ENCODE measurements around the gene RUVBL2.
A peak's percentile ranks its signal among the peaks of the same experiment; 100 is the strongest.
"Not testable (repeated sequence)": the region's sequence is repeated elsewhere in the genome, so short reads cannot be mapped to it uniquely, and the experiment has no call there.

RUVBL2 gene

DNA sequence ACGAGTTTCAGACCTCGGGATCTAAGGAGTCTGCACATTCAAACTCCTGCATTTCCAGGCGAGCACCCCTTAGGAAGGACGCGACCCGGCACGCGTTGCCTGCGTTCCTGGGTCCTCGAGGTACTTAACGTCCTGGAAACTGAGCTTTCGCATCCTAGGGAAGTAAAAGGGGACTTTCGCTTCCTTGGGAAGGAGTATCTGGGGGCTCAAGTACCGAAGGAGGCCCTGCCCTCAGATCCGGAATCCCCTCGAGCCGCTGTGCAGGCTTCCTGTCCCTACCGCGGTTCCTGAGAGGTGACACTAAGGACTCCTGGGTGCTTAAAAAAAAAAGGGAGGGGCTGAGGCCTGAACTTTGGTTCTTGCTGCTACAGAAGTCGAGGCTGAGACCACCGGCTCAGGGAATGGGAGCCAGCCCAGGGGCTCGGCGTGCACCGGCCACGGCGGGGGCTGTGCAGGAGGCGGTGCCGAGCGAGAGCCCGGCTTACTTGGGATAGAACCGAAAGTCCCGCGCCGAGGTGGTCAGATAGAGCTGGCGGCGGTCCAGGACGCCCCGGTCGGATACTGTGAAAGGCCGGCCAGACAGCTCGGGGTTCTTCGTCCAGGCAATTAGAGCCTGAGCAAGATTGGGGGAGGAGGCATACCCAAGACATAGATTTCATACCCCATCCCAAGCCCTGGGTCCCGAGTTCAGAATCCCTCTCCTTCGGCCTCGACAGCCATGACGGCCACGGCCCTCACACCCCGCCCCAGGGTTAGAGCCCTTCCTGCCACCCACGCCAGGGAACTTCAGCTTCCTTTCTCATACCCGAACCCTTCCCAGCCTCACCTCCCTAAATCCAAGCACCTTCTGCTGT is 24.9 kb downstream of the RUVBL2 start:
- DNase-seq (ENCODE audit: low spot score): not testable (repeated sequence)

DNA sequence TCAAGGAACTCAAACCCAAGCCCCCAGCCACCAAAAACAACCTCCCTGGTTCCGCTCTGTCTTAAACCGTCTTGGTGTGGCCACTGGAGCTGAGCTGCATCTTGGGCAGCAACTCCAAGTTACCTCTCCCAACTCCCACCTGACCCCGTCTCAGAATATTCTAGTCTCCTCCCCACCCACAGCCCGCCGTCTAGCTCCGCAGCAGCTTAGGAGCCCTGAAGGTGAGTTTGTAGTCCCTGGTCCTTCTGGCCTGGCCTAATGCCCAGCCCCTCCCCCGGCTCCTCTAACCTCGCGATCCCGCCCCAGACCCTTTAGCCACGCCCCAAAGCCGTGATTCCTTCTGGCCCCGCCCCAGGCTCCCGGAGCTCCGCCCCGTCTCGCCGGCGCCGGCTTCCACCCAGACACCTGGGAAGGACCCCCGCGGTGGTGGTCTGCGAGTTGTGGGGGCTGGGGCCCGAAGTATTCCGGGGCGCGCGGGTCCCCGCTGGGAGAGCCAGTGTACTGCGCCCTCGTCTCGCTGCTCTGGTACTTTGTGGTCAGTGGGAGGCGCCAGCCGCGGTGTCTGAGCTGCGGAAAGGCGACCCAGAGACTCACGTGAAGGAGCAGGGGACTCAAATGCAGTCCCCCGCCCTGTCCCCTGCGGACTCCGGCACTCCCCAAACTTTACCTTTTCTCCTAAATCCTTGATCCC is 25.7 kb downstream of the RUVBL2 start:
- DNase-seq (ENCODE audit: low spot score): peak; percentile 79

DNA sequence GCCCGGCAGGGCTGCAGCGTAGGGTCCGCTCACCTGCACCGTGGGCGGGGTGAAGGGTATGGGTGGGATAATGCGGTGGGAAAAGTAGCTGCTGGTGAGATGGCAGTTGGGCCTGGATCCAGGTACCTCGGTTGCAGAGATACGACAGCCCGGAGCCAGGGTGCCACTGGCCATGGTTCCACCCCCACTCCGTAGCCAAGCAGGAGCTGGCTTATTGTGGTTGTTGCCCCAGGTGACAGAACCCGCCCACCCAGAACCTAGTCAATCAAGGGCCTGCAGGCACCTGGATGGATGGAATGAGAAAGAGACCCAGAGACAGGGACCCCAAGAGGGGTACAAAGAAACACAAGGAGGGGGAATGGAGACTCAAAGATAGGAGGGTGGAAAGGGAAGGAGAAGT is 26.7 kb downstream of the RUVBL2 start:
- DNase-seq (ENCODE audit: low spot score): peak; percentile 47

DNA sequence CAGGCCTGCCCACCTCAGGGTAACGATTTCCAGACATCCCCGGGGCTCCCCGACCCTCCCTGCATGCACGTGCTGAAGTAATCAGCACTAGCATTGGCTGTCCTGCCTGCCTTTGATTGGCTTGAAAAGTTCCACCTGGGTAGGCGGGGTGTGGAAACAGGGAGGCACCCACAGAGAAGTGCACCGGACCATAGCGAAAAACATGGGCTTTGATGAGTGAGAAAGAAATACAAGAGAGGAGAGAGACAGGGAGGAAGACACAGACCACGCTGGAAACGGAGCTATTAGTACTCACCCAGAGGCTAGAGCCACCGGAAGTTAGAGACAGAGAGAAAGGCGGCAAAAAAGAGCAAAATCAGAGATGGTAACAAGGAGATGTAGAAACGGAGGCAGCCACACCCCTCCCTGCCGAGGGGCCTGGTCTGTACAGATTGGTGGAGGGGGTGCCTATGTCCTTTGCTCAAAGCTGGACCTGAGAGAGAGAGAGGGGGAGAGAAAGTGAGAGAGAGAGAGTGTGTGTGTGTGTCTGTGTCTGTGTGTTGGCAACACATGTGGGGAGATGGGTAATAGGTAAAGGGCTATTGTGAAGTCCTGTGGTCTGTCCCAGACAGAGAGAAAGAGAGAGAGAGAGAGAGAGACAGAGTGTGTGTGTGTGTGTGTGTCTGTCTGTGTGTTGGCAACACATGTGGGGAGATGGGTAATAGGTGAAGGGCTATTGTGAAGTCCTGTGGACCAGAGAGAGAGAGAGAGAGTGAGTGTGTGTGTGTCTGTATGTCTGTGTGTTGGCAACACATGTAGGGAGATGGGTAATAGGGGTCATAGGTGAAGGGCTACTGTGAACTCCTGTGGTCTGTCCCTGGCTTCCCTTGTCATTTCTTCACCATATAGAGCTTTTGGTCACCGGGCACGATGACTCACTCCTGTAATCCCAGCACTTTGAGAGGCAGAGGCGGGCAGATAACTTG is 27.5 kb downstream of the RUVBL2 start:
- DNase-seq (ENCODE audit: low spot score): peak; percentile 74

DNA sequence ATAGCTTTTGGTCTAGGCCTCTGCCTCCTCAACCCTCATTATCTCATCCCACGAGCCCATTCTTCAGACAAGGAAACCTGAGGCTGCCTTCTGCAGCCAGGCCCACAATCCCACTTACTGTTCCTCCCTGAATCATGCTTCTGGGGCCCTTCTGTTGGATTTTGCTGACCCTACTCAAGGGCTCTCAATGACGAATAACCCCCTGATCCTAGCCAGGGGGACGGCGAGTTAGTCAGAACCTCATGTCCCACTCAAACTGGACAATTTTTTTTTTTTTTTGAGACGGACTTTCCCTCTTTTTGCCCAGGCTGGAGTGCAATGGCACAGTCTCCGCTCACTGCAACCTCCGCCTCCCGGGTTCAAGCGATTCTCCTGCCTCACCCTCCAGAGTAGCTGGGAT is 28.4 kb downstream of the RUVBL2 start:
- DNase-seq (ENCODE audit: low spot score): no peak

DNA sequence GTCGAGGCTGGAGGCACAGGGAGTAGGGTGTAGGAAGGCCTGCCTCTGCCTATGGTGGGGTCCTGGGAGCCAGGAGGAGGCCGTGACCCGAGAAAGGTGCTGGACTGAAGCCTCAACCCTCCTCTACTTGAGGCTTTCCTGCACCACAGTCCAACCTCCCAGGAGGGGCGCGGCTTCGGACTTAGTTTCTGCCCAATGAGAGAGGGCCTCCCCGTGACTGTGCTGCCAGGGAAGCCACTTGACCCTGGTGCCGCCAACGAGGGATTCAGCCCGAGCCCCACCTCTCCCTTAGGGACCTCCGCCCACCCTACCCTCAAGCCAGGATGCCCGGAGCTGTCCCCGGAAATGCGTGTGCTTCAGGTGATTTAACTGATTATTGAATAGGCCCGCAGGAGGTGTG is 30.5 kb downstream of the RUVBL2 start, which contains the start of gene CGB3:
Gene CGB3, minus strand, starts transcription at position 101 of the 400 bp plus-strand sequence. CDS start 362 bp downstream, outside the sequence.
- not testable (repeated sequence) for DNase-seq (ENCODE audit: low spot score)

DNA sequence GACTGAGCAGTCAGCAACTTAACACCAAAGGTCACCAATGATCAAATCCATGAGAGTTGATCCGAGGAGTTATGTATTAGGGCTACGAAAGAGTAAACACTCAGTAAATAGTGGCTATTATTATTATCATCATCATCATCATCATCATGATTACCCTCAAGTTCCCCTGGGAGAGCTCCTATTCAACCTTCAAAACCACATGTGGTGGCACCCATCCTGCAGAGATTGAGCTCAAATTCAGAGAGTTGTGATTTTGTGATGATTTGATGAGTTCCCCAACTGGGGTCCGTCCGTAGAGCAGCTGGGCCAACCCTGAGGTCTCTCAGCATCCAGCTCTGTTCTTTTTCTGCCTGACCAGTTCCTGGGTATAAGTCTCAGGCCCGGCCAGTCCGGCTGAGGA is 31.4 kb downstream of the RUVBL2 start:
- not testable (repeated sequence) for DNase-seq (ENCODE audit: low spot score)

DNA sequence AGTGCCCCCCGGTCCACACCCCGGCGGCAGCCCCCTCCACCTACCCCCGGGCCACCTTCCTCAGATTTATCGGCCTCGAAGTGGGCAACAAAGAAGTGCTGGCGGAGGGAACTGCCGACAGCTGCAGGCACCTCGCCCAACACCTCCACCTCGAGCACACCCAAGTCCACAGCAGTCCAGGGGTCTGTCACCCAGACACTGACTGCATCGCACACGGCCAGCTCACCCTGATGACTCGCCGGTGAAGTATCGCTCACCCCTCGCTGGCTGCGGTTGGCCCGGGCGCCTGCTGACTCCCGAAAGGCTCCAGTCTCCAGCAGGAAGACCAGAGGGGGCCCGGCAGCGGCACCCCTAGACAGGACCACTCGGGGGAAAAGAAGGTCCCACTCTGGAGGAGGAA is 31.9 kb downstream of the RUVBL2 start:
- not testable (repeated sequence) for DNase-seq (ENCODE audit: low spot score)

DNA sequence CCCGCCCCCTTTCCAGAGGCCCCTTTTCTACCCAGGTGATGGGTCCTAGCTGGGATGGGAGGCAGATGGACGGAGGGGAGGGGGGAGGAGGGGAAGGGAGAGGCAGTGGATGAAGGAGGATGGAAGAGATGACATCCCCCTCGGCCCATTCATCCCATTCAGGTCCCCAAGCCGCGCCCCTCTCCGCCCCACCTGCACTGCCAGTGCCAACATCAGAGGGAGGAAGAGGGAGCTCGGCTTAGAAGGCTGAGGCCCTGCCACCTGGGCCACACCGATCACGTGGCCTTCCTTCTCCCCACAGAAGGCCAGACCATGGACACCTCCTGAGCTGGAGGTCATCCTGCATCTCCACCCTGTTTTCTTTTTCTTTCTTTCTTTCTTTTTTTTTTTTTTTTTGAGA is 35.0 kb downstream of the RUVBL2 start:
- not testable (repeated sequence) for DNase-seq (ENCODE audit: low spot score)

DNA sequence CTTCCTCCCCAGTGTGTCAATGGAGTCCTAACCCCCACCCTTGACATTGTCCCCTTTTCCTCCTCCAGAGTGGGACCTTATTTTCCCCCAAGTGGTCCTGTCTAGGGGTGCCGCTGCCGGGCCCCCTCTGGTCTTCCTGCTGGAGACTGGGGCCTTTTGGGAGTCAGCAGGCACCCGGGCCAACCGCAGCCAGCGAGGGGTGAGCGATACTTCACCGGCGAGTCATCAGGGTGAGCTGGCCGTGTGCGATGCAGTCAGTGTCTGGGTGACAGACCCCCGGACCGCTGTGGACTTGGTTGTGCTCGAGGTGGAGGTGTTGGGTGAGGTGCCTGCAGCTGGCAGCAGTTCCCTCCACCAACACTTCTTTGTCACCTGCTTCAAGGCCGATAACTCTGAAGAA is 36.1 kb downstream of the RUVBL2 start:
- DNase-seq (ENCODE audit: low spot score): not testable (repeated sequence)

DNA sequence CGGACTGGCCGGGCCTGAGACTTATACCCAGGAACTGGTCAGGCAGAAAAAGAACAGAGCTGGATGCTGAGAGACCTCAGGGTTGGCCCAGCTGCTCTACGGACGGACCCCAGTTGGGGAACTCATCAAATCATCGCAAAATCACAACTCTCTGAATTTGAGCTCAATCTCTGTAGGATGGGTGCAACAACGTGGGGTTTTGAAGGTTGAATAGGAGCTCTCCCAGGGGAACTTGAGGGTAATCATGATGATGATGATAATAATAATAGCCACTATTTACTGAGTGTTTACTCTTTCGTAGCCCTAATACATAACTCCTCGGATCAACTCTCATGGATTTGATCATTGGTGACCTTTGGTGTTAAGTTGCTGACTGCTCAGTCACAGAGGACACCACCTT is 36.6 kb downstream of the RUVBL2 start:
- DNase-seq (ENCODE audit: low spot score): not testable (repeated sequence)

DNA sequence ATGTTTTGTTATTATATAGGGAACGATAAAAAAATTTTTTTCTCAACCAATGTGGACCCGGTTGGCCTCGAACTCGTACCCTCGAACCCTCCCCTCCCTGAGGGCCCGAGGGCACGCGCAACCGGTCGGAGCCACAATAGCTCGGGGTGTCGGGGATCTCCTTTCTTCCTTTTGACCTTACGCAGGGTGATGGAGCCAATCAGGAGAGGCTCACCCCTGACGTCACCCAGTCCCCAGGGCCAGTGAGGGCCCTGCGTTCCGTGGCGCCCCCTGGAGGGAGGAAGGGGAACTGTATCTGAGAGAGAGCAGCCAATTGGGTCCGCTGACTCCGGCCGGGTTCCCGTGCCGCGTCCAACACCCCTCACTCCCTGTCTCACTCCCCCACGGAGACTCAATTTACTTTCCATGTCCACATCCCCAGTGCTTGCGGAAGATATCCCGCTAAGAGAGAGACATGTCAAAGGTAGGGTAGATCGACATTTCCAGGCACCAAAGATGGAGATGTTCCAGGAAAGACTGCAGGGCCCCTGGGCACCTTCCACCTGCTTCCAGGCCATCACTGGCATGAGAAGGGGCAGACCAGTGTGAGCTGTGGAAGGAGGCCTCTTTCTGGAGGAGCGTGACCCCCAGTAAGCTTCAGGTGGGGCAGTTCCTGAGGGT is 38.1 kb downstream of the RUVBL2 start, which contains the start of gene CGB2:
Gene CGB2, plus strand, starts transcription at position 249 of the 660 bp plus-strand sequence. Its CDS starts 206 bp downstream, at position 455.
- DNase-seq (ENCODE audit: low spot score): peak; percentile 65

DNA sequence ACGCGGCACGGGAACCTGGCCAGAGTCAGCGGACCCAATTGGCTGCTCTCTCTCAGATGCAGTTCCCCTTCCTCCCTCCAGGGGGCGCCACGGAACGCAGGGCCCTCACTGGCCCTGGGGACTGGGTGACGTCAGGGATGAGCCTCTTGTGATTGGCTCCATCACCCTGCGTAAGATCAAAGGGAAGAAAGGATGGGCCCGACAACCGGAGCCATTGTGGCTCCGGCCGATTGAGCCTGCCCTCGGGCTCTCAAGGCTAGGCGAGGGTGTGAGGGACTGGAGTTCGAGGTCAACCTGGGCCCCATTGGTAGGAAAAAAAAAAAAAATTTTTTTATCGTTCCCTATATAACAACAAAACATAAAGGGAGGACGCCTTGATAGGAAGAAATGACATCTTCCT is 43.1 kb downstream of the RUVBL2 start, which contains the start of gene CGB1:
Gene CGB1, minus strand, starts transcription at position 81 of the 400 bp plus-strand sequence. CDS start 184 bp downstream, outside the sequence.
- DNase-seq (ENCODE audit: low spot score): peak; percentile 53

DNA sequence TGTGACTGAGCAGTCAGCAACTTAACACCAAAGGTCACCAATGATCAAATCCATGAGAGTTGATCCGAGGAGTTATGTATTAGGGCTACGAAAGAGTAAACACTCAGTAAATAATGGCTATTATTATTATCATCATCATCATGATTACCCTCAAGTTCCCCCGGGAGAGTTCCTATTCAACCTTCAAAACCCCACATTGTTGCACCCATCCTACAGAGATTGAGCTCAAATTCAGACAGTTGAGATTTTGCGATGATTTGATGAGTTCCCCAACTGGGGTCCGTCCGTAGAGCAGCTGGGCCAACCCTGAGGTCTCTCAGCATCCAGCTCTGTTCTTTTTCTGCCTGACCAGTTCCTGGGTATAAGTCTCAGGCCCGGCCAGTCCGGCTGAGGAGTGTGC is 44.4 kb downstream of the RUVBL2 start:
- DNase-seq (ENCODE audit: low spot score): not testable (repeated sequence)

DNA sequence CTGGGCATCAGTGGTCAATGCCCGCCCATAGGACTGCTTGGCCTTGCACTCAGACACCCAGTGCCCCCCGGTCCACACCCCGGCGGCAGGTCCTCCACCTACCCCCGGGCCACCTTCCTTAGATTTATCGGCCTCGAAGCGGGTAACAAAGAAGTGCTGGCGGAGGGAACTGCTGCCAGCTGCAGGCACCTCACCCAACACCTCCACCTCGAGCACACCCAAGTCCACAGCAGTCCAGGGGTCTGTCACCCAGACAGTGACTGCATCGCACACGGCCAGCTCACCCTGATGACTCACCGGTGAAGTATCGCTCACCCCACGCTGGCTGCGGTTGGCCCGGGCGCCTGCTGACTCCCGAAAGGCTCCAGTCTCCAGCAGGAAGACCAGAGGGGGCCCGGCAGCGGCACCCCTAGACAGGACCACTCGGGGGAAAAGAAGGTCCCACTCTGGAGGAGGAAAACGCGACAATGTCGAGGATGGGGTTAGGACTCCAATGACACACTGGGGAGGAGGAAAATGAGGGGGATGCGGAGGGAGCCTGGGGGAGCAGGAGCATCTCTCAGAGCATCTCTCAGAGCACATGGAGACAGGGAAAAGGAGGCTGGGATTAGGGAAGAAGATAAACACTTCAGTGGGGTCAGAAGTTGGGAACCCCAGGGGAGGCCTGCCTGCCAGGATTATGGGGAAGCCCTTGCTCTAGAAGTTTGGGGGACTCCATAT is 45.0 kb downstream of the RUVBL2 start:
- DNase-seq (ENCODE audit: low spot score): peak; percentile 91

DNA sequence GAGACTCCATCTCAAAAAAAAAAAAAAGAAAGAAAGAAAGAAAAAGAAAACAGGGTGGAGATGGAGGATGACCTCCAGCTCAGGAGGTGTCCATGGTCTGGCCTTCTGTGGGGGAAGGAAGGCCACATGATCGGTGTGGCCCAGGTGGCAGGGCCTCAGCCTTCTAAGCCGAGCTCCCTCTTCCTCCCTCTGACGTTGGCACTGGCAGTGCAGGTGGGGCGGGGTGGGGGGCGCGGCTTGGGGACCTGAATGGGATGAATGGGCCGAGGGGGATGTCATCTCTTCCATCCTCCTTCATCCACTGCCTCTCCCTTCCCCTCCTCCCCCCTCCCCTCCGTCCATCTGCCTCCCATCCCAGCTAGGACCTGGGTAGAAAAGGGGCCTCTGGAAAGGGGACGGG is 46.0 kb downstream of the RUVBL2 start:
- not testable (repeated sequence) for DNase-seq (ENCODE audit: low spot score)

DNA sequence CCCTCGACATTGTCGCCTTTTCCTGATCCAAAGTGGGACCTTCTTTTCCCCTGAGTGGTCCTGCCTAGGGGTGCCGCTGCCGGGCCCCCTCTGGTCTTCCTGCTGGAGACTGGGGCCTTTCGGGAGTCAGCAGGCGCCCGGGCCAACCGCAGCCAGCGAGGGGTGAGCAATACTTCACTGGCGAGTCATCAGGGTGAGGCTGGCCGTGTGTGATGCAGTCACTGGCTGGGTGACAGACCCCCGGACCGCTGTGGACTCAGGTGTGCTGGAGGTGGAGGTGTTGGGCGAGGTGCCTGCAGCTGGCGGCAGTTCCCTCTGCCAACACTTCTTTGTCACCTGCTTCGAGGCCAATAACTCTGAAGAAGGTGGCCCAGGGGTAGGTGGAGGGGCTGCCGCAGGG is 48.5 kb downstream of the RUVBL2 start:
- peak; percentile 75 for DNase-seq (ENCODE audit: low spot score)

DNA sequence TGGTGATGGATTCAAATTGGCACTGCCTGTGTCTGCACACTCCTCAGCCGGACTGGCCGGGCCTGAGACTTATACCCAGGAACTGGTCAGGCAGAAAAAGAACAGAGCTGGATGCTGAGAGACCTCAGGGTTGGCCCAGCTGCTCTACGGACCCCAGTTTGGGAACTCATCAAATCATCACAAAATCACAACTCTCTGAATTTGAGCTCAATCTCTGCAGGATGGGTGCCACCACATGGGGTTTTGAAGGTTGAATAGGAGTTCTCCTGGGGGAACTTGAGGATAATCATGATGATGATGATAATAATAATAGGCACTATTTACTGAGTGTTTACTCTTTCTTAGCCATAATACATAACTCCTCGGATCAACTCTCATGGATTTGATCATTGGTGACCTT is 49.0 kb downstream of the RUVBL2 start:
- DNase-seq (ENCODE audit: low spot score): not testable (repeated sequence)

DNA sequence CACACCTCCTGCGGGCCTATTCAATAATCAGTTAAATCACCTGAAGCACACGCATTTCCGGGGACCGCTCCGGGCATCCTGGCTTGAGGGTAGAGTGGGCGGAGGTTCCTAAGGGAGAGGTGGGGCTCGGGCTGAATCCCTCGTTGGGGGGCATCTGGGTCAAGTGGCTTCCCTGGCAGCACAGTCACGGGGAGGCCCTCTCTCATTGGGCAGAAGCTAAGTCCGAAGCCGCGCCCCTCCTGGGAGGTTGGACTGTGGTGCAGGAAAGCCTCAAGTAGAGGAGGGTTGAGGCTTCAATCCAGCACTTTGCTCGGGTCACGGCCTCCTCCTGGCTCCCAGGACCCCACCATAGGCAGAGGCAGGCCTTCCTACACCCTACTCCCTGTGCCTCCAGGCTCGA is 49.9 kb downstream of the RUVBL2 start, which contains the start of gene CGB5:
Gene CGB5, plus strand, starts transcription at position 301 of the 400 bp plus-strand sequence. CDS start 362 bp downstream, outside the sequence.
- DNase-seq (ENCODE audit: low spot score): not testable (repeated sequence)

DNA sequence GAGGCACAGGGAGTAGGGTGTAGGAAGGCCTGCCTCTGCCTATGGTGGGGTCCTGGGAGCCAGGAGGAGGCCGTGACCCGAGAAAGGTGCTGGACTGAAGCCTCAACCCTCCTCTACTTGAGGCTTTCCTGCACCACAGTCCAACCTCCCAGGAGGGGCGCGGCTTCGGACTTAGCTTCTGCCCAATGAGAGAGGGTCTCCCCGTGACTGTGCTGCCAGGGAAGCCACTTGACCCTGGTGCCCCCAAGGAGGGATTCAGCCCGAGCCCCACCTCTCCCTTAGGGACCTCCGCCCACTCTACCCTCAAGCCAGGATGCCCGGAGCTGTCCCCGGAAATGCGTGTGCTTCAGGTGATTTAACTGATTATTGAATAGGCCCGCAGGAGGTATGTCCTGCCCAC is 55.3 kb downstream of the RUVBL2 start, which contains the start of gene CGB8:
Gene CGB8, minus strand, starts transcription at position 101 of the 400 bp plus-strand sequence. CDS start 372 bp downstream, outside the sequence.
- DNase-seq (ENCODE audit: low spot score): not testable (repeated sequence)
